SK-N-SH (cell line): ENCODE data around the gene BMP6. TPM values are rescaled to one million over a fixed set of nuclear protein-coding genes. Genes with fewer than 3 reads are reported as not detected.

Experiments used
- CTCF ChIA-PET: fragments of 300-600, 350-600 bp; formaldehyde crosslinking; extraction: SDS; loops from one replicate; lab custom pipeline; 2021; lab: Yijun Ruan, JAX
- POLR2A ChIA-PET: fragments of 350-600 bp; sonication (Branson Sonifier 250); formaldehyde crosslinking; extraction: SDS; loops from one replicate; lab custom pipeline; 2020; ENCODE audit warnings: antibody characterized with exemption, inconsistent platforms; lab: Yijun Ruan, JAX
- DNase-seq: peaks from one replicate; pipeline ENCODE4 v3.0.0; 2012
- H2AFZ ChIP-seq: fragments of 200-600 bp; sonication (generic); 2 replicates; pipeline ENCODE4 v1.8.1; 2016; ENCODE audit warnings: antibody characterized with exemption, mild to moderate bottlenecking, low read depth
- H3F3A ChIP-seq: fragments of 200-600 bp; sonication (generic); replicated peaks from 2 replicates; pipeline ENCODE3; 2016; ENCODE audit warnings: antibody characterized with exemption, mild to moderate bottlenecking; ENCODE audit not compliant: insufficient read depth
- H3K27ac ChIP-seq, 2 experiments: fragments of 200-500 bp in 1 of 2; fragments of 200-600 bp in 1 of 2; sonication (Bioruptor generic) in 1 of 2; sonication (generic), shearing (Covaris generic) in 1 of 2; 2 replicates each; pipeline versions ENCODE4 v1.5.1 to v1.6.1; 2014 to 2016; ENCODE audit warnings: low read depth in 2 of 2, inconsistent platforms in 1 of 2, low read length in 1 of 2, mild to moderate bottlenecking in 1 of 2, mixed read lengths in 1 of 2
- H3K27me3 ChIP-seq: fragments of 200-600 bp; sonication (generic), shearing (Covaris generic); 2 replicates; pipeline ENCODE4 v1.6.1; 2016; ENCODE audit warnings: mixed run types; ENCODE audit not compliant: insufficient read depth
- H3K36me3 ChIP-seq, 2 experiments: fragments of 200-500 bp in 1 of 2; fragments of 200-600 bp in 1 of 2; sonication (Bioruptor generic) in 1 of 2; sonication (generic) in 1 of 2; replicated peaks in 1 of 2; 2 replicates each; pipeline versions ENCODE3 to v1.5.1; 2014 to 2016; ENCODE audit warnings: low read length in 1 of 2, mild to moderate bottlenecking in 1 of 2; ENCODE audit not compliant: insufficient read depth in 2 of 2, control insufficient read depth in 1 of 2
- H3K4me1 ChIP-seq, 2 experiments: fragments of 200-500 bp in 1 of 2; fragments of 200-600 bp in 1 of 2; sonication (Bioruptor generic) in 1 of 2; sonication (generic), shearing (Covaris generic) in 1 of 2; 2 replicates each; pipeline versions ENCODE4 v1.5.1 to v1.6.1; 2014 to 2016; ENCODE audit warnings: low read depth in 1 of 2, low read length in 1 of 2, mixed run types in 1 of 2; ENCODE audit not compliant: insufficient read depth in 2 of 2, control insufficient read depth in 1 of 2
- H3K4me2 ChIP-seq: fragments of 200-600 bp; sonication (generic), shearing (Covaris generic); 2 replicates; pipeline ENCODE4 v1.6.1; 2017; ENCODE audit warnings: mixed run types
- H3K4me3 ChIP-seq, 2 experiments: fragments of 200-500 bp in 1 of 2; fragments of 200-600 bp in 1 of 2; sonication (Bioruptor generic) in 1 of 2; sonication (generic), shearing (Covaris generic) in 1 of 2; 2 replicates each; pipeline versions ENCODE4 v1.5.1 to v1.8.1; 2014 to 2016; ENCODE audit warnings: low read depth in 2 of 2, inconsistent platforms in 1 of 2, low read length in 1 of 2, mild to moderate bottlenecking in 1 of 2, mixed read lengths in 1 of 2, moderate library complexity in 1 of 2
- H3K79me2 ChIP-seq: fragments of 200-600 bp; sonication (generic); 2 replicates; pipeline ENCODE4 v1.8.1; 2017; ENCODE audit warnings: mild to moderate bottlenecking; ENCODE audit not compliant: insufficient read depth
- H3K9ac ChIP-seq: fragments of 200-600 bp; sonication (generic); 2 replicates; pipeline ENCODE4 v1.6.1; 2017; ENCODE audit warnings: mixed run types
- H3K9me2 ChIP-seq: fragments of 200-600 bp; sonication (generic); 2 replicates; pipeline ENCODE4 v1.6.1; 2017; ENCODE audit warnings: mixed run types
- H3K9me3 ChIP-seq: fragments of 200-600 bp; sonication (generic); 2 replicates; pipeline ENCODE4 v1.6.1; 2017; ENCODE audit warnings: mixed run types, mild to moderate bottlenecking, moderate library complexity
- H4K20me1 ChIP-seq: fragments of 200-600 bp; sonication (generic); 2 replicates; pipeline ENCODE4 v1.6.1; 2017; ENCODE audit warnings: mild to moderate bottlenecking, mixed run types; ENCODE audit not compliant: insufficient read depth
- ELF1 ChIP-seq: IDR thresholded peaks from 2 replicates; pipeline ENCODE4 v1.4.0; 2012
- FOSL2 ChIP-seq: IDR thresholded peaks from 2 replicates; pipeline ENCODE4 v1.4.0; 2012; ENCODE audit warnings: low read depth, mild to moderate bottlenecking, moderate library complexity, borderline replicate concordance
- GABPA ChIP-seq: IDR thresholded peaks from 2 replicates; pipeline ENCODE4 v1.4.0; 2012; ENCODE audit warnings: low read depth, mild to moderate bottlenecking
- JUND ChIP-seq: IDR thresholded peaks from 2 replicates; pipeline ENCODE4 v1.4.0; 2012
- NFIC ChIP-seq: IDR thresholded peaks from 2 replicates; pipeline ENCODE4 v1.4.0; 2012; ENCODE audit warnings: borderline replicate concordance
- NRF1 ChIP-seq: IDR thresholded peaks from 2 replicates; pipeline ENCODE4 v1.6.1; 2012; ENCODE audit warnings: low read depth, mild to moderate bottlenecking, low read length
- RAD21 ChIP-seq: IDR thresholded peaks from 2 replicates; pipeline ENCODE4 v1.6.1; 2012; ENCODE audit warnings: mild to moderate bottlenecking, low read length
- RCOR1 ChIP-seq: fragments of 150-350 bp; IDR thresholded peaks from 2 replicates; pipeline ENCODE4 v1.6.1; 2017; ENCODE audit warnings: antibody characterized with exemption, low read length
- RFX5 ChIP-seq: IDR thresholded peaks from 2 replicates; pipeline ENCODE4 v1.6.1; 2012; ENCODE audit warnings: mild to moderate bottlenecking, improper control_type of control experiment, low read length
- RXRA ChIP-seq: IDR thresholded peaks from 2 replicates; pipeline ENCODE4 v1.4.0; 2012; ENCODE audit warnings: low read depth, mild to moderate bottlenecking, borderline replicate concordance
- SIN3A ChIP-seq: IDR thresholded peaks from 2 replicates; pipeline ENCODE4 v1.6.1; 2012; ENCODE audit warnings: low read depth, mild to moderate bottlenecking, low read length, moderate library complexity, borderline replicate concordance
- SMC3 ChIP-seq: IDR thresholded peaks from 2 replicates; pipeline ENCODE4 v1.6.1; 2012; ENCODE audit warnings: low read depth, low read length, improper control_type of control experiment
- TEAD4 ChIP-seq: IDR thresholded peaks from 2 replicates; pipeline ENCODE4 v1.4.0; 2012; ENCODE audit warnings: mild to moderate bottlenecking, borderline replicate concordance; ENCODE audit not compliant: insufficient read depth
- WGBS: methylation state at CpG from one replicate; pipeline ENCODE4 v1.1.6; 2017; ENCODE audit warnings: low lambda C conversion rate; 5-methylcytosine and 5-hydroxymethylcytosine counted together
- polyA plus RNA-seq, 3 experiments: library from polyadenylated mRNA; depleted of rRNA; stranded (reverse); fragments of >200 nt; gene quantifications; 2 replicates each; pipeline ENCODE4 v1.2.3, GENCODE V29; 2012
- TF ChIP-seq, protein P1 (sequence below): IDR thresholded peaks from 2 replicates; pipeline ENCODE4 v1.4.0; 2012; ENCODE audit warnings: low read depth
- TF ChIP-seq, protein P2 (sequence below): IDR thresholded peaks from 2 replicates; pipeline ENCODE4 v1.6.1; 2012; ENCODE audit warnings: mild to moderate bottlenecking, low read depth, low read length, moderate library complexity
- TF ChIP-seq, protein P3 (sequence below): IDR thresholded peaks from 2 replicates; pipeline ENCODE4 v1.4.0; 2012; ENCODE audit warnings: low read depth, borderline replicate concordance

BMP6 gene
- polyA plus RNA-seq, 1 of the 3 experiments (the other 2 are of a cell fraction): not detected

DNA sequence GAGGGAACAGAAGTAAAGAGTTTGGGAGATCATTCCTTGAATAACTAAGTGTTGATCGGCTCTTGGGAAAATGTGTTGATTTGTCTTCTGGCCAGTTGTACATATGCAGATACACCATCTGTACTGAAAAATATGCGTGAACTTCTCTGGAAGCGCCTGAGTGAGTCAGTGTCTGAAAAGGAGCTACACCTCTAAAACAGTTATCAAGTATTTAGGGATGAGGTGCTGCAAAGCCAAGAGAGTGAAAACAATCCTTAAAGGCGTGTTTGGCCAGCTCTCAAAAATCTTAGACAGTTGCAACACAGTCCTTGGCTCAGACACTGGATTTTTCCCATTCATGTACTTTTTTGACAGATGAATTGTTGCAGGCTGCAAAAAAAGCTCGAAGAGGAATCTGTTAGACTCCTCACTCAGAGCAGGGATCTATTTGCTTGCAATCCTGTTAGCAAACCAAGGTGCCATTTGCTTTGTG is 61.3 kb downstream of the BMP6 start:
- H3K27me3 ChIP-seq: peaks cover 23% of the 10 kb centered on the region; the same call in 1 of the 2 replicates
- no peaks in the 10 kb centered on the region for H3K79me2 ChIP-seq
- TF ChIP-seq SMC3: no peak
- TF ChIP-seq TEAD4: no peak
- no peak for TF ChIP-seq RCOR1
- no peak for TF ChIP-seq NFIC
- no peak for TF ChIP-seq NRF1
- TF ChIP-seq ELF1: no peak
- TF ChIP-seq RFX5: no peak
- TF ChIP-seq, protein P1, sequence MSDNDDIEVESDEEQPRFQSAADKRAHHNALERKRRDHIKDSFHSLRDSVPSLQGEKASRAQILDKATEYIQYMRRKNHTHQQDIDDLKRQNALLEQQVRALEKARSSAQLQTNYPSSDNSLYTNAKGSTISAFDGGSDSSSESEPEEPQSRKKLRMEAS: no peak
- H3K9ac ChIP-seq: no peak overlapping the region
- H3K4me1 ChIP-seq: peaks cover 0 to 5% of the 10 kb centered on the region in 2 experiments; a peak in 1 of 4 replicates
- POLR2A ChIA-PET: no interaction called here
- H3K36me3 ChIP-seq: no peaks in the 10 kb centered on the region
- H3K9me3 ChIP-seq: no peaks in the 10 kb centered on the region
- DNase-seq: no peak
- no peaks in the 10 kb centered on the region for H3K9me2 ChIP-seq
- no peaks in the 10 kb centered on the region for H3F3A ChIP-seq
- H3K27ac ChIP-seq: no peak overlapping the region
- H3K4me3 ChIP-seq: no peak overlapping the region; a peak in 1 of 4 replicates
- H4K20me1 ChIP-seq: no peaks in the 10 kb centered on the region
- no peak overlapping the region for H2AFZ ChIP-seq
- WGBS: 12% methylated on average over 5 of the region's 5 CpGs
- CTCF ChIA-PET: no interaction called here
- H3K4me2 ChIP-seq: peak overlapping the region; percentile 35; the same call in 1 of the 2 replicates

DNA sequence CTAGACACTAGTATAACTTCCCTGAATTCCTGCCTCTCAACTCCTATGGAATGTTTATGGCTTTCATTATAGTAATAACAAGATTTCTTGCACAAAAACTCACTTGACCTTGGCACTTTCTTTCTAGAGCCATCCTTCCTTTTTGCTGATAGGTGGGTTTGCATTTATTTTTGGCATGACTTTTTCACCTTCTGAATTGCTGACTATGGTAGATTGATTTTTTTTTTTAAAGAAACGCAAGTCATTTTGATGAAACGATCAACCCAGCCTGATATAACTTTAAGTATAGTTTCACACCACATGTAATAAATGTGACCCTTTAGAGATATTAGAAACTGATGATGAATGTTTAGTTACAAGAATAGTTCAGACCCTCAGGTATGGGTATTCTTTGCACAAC is 61.8 kb downstream of the BMP6 start:
- Histone ChIP-seq H2AFZ (no peak overlapping the region), H3K9ac (no peak overlapping the region), H3K27me3 (peaks cover 23% of the 10 kb centered on the region; the same call in 1 of the 2 replicates), H3K79me2 (no peaks in the 10 kb centered on the region), H3K4me3 (no peak overlapping the region), H3K36me3 (no peaks in the 10 kb centered on the region), H3F3A (no peaks in the 10 kb centered on the region), H3K9me3 (no peaks in the 10 kb centered on the region), H3K4me1 (peaks cover 0 to 5% of the 10 kb centered on the region in 2 experiments; a peak in 1 of 4 replicates), H4K20me1 (no peaks in the 10 kb centered on the region), H3K4me2 (no peak overlapping the region), H3K27ac (no peak overlapping the region)
- no peak for DNase-seq
- 28% methylated on average over 2 of the region's 2 CpGs for WGBS
- POLR2A ChIA-PET: no interaction called here
- CTCF ChIA-PET: no interaction called here
- no peak for TF ChIP-seq SMC3
- no peak for TF ChIP-seq RXRA
- no peak for TF ChIP-seq JUND
- no peak for TF ChIP-seq GABPA
- TF ChIP-seq FOSL2: no peak
- TF ChIP-seq, protein P2, sequence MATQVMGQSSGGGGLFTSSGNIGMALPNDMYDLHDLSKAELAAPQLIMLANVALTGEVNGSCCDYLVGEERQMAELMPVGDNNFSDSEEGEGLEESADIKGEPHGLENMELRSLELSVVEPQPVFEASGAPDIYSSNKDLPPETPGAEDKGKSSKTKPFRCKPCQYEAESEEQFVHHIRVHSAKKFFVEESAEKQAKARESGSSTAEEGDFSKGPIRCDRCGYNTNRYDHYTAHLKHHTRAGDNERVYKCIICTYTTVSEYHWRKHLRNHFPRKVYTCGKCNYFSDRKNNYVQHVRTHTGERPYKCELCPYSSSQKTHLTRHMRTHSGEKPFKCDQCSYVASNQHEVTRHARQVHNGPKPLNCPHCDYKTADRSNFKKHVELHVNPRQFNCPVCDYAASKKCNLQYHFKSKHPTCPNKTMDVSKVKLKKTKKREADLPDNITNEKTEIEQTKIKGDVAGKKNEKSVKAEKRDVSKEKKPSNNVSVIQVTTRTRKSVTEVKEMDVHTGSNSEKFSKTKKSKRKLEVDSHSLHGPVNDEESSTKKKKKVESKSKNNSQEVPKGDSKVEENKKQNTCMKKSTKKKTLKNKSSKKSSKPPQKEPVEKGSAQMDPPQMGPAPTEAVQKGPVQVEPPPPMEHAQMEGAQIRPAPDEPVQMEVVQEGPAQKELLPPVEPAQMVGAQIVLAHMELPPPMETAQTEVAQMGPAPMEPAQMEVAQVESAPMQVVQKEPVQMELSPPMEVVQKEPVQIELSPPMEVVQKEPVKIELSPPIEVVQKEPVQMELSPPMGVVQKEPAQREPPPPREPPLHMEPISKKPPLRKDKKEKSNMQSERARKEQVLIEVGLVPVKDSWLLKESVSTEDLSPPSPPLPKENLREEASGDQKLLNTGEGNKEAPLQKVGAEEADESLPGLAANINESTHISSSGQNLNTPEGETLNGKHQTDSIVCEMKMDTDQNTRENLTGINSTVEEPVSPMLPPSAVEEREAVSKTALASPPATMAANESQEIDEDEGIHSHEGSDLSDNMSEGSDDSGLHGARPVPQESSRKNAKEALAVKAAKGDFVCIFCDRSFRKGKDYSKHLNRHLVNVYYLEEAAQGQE: no peak
- no peak for TF ChIP-seq ELF1
- no peak for TF ChIP-seq SIN3A
- no peak for TF ChIP-seq RAD21
- TF ChIP-seq, protein P3, sequence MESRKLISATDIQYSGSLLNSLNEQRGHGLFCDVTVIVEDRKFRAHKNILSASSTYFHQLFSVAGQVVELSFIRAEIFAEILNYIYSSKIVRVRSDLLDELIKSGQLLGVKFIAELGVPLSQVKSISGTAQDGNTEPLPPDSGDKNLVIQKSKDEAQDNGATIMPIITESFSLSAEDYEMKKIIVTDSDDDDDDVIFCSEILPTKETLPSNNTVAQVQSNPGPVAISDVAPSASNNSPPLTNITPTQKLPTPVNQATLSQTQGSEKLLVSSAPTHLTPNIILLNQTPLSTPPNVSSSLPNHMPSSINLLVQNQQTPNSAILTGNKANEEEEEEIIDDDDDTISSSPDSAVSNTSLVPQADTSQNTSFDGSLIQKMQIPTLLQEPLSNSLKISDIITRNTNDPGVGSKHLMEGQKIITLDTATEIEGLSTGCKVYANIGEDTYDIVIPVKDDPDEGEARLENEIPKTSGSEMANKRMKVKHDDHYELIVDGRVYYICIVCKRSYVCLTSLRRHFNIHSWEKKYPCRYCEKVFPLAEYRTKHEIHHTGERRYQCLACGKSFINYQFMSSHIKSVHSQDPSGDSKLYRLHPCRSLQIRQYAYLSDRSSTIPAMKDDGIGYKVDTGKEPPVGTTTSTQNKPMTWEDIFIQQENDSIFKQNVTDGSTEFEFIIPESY: no peak
- TF ChIP-seq, all 33 proteins: peak for 0
- no peaks in the 10 kb centered on the region for H3K9me2 ChIP-seq
